ENCODE measurements around the gene CDKL5. TPM values are rescaled to one million over a fixed set of nuclear protein-coding genes. Genes with fewer than 3 reads are reported as not detected.

Gene CDKL5
- polyA plus RNA-seq, 2 of the 4 experiments (the other 2 are of a cell fraction): 5.4 to 22.8 TPM

- CTCF ChIA-PET: interaction anchor here (0.6 to 2.3 kb wide), 10 partner anchors 9 to 944 kb away, joined by 3 to 16 read pairs (median 3); no protein-coding TSS in a partner anchor
- no peaks in the 10 kb centered on the region for H3K9me3 ChIP-seq
- ATAC-seq: peak in 1 of 2 experiments; percentile 50; a peak in 3 of 6 replicates
- 0 out of 3 replicates have a peak overlapping the region, but pooled peaks have one; percentile 5 for H3K4me3 ChIP-seq
- TF ChIP-seq SMC3 (IDR thresholded peaks at IDR 0.05): peak; percentile 45; the same call in 2 of the 3 replicates
- TF ChIP-seq RAD21 (conservative IDR thresholded peaks at IDR 0.05 in 1 of 2, IDR thresholded peaks at IDR 0.05 in 1 of 2): peak; percentile 51 to 63; a peak in 4 of 5 replicates
- TF ChIP-seq, protein P1, sequence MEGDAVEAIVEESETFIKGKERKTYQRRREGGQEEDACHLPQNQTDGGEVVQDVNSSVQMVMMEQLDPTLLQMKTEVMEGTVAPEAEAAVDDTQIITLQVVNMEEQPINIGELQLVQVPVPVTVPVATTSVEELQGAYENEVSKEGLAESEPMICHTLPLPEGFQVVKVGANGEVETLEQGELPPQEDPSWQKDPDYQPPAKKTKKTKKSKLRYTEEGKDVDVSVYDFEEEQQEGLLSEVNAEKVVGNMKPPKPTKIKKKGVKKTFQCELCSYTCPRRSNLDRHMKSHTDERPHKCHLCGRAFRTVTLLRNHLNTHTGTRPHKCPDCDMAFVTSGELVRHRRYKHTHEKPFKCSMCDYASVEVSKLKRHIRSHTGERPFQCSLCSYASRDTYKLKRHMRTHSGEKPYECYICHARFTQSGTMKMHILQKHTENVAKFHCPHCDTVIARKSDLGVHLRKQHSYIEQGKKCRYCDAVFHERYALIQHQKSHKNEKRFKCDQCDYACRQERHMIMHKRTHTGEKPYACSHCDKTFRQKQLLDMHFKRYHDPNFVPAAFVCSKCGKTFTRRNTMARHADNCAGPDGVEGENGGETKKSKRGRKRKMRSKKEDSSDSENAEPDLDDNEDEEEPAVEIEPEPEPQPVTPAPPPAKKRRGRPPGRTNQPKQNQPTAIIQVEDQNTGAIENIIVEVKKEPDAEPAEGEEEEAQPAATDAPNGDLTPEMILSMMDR (IDR thresholded peaks at IDR 0.05): peak; percentile 55
- TF ChIP-seq ZC3H11A (IDR thresholded peaks at IDR 0.05): no peak
- no peak for TF ChIP-seq FOSB (CRISPR knock-in tag; IDR thresholded peaks at IDR 0.05)
- TF ChIP-seq REST (IDR thresholded peaks at IDR 0.05): no peak
- no peak for TF ChIP-seq JUNB (IDR thresholded peaks at IDR 0.05)
- no peak for TF ChIP-seq CHD2 (IDR thresholded peaks at IDR 0.05; ENCODE audit: low read length, partially characterized antibody)
- H3K4me2 ChIP-seq: peak overlapping the region; percentile 63
- peak; percentile 43 for FAIRE-seq
- DNase-seq (ENCODE audit: low read depth in 1 of 2, low spot score in 1 of 2): peak; percentile 30 to 39
- H3K27ac ChIP-seq: no peak overlapping the region
- POLR2A ChIA-PET: no interaction called here
- H3K4me1 ChIP-seq: 0 out of 3 replicates have a peak, but pooled peaks cover 3% of the 10 kb centered on the region
- 11% methylated on average over 3 of the region's 3 CpGs for WGBS (ENCODE audit: missing lambda C conversion rate)
Measured at GRCh38 chrX:18389966-18390365, 35.4 kb upstream of the CDKL5 start.

GRCh38 chrX:18390941-18391538, 34.4 kb upstream of the CDKL5 start:
- CTCF ChIA-PET: interaction anchor here (0.8 to 2.3 kb wide), 3 partner anchors 8 to 943 kb away, joined by 3 to 16 read pairs (median 5); no protein-coding TSS in a partner anchor
- Histone ChIP-seq H3K4me1 (0 out of 3 replicates have a peak, but pooled peaks cover 3% of the 10 kb centered on the region), H3K4me3 (no peak overlapping the region), H3K27ac (peak overlapping the region in 1 of 2 experiments; percentile 33; a peak in 1 of 6 replicates), H3K4me2 (peak overlapping the region; percentile 63; the same call in 2 of the 3 replicates), H3K9me3 (no peaks in the 10 kb centered on the region)
- FAIRE-seq (peak; percentile 98), ATAC-seq (peak; percentile 73; a peak in 5 of 6 replicates), DNase-seq (ENCODE audit: low read depth in 1 of 2, low spot score in 1 of 2) (peak; percentile 34 to 77)
- peak; percentile 88 for TF ChIP-seq SMC3 (IDR thresholded peaks at IDR 0.05)
- TF ChIP-seq, protein P1 (IDR thresholded peaks at IDR 0.05): peak; percentile 79
- TF ChIP-seq RAD21 (conservative IDR thresholded peaks at IDR 0.05 in 1 of 2, IDR thresholded peaks at IDR 0.05 in 1 of 2): peak; percentile 81 to 86
- TF ChIP-seq CHD2 (IDR thresholded peaks at IDR 0.05; ENCODE audit: low read length, partially characterized antibody): no peak
- no peak for TF ChIP-seq REST (IDR thresholded peaks at IDR 0.05)
- TF ChIP-seq ZSCAN20 (CRISPR knock-in tag; IDR thresholded peaks at IDR 0.05): no peak
- no peak for TF ChIP-seq POLR2A (IDR thresholded peaks at IDR 0.05; ENCODE audit: low read length)
- TF ChIP-seq HDAC2 (IDR thresholded peaks at IDR 0.05): no peak
- TF ChIP-seq SREBF2 (IDR thresholded peaks at IDR 0.05): no peak
- TF ChIP-seq POLR2AphosphoS2 (conservative IDR thresholded peaks at IDR 0.05; ENCODE audit: low read length): no peak
- no peak for TF ChIP-seq E2F6 (IDR thresholded peaks at IDR 0.05; ENCODE audit: borderline replicate concordance, low read depth)
- TF ChIP-seq EHMT2 (IDR thresholded peaks at IDR 0.05; ENCODE audit: low read depth): no peak
- POLR2A ChIA-PET: no interaction called here
- 11% methylated on average over 9 of the region's 9 CpGs for WGBS (ENCODE audit: missing lambda C conversion rate)

Measured in A549 (cell line).